Colon (tissue), 2 donors: ENCODE results near the gene DOCK2.
"Not testable (repeated sequence)": the region's sequence is repeated elsewhere in the genome, so short reads cannot be mapped to it uniquely, and the experiment has no call there.

Experiments used
- FAIRE-seq: peaks from 2 replicates; lab custom pipeline; 2012; peaks lifted over from hg19 to GRCh38; lab: Jason Lieb, UNC
- donor health status: control.
- donor health status: control.

The DOCK2 gene

DNA sequence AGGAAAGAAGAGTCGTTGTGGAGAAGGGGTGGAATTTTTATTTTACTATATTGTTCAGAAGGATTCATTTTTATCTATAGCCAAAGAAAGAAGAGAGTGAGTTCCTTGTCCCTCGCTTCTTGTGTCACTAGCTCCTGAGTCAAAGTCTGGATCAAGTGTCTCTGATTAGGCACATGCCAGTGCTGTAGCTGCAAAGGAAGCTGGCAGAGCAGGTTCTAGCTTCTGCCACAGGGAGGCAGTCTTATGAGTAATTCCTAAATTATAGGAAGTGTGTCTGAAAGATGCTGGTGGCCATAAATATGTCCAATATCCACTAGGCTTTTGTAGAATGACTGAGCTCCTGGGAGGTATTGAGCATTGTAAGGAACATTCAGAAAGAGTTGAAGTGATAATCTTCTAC lies 84.7 kb downstream of the DOCK2 start:
- FAIRE-seq: no peak

DNA sequence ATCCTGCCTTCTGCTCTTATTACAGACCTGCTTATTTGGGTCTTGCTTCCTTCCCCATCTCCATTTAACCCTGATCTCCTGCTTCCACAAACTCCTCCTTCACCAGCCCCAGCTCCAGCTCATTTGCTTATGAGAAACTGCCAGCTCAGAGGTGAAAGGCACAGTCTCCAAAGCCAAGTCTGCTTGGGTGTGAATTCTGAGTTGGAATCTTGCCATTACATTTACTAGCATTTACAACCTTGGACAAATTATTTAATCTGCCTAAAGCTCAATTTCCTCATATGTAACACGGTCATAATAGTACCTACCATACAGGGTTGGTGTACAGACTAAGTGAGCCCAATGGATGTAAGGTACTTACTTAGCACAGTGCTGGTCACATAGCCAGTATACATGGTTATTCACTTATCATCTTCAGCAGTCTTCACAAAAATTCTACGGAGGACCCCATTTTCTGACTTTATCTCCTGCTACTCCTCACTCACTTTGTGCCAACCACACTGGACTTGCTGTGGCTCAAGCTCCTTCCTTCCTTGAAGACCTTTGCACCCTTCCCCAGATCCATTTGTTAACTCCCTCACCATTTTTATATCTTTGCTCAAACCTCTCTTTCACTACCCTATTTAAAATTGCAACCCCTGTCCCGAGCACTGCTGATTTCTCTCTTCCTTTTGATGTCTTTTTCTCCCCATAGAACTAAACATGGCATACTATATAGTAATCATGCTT lies 86.2 kb downstream of the DOCK2 start:
- FAIRE-seq: no peak

DNA sequence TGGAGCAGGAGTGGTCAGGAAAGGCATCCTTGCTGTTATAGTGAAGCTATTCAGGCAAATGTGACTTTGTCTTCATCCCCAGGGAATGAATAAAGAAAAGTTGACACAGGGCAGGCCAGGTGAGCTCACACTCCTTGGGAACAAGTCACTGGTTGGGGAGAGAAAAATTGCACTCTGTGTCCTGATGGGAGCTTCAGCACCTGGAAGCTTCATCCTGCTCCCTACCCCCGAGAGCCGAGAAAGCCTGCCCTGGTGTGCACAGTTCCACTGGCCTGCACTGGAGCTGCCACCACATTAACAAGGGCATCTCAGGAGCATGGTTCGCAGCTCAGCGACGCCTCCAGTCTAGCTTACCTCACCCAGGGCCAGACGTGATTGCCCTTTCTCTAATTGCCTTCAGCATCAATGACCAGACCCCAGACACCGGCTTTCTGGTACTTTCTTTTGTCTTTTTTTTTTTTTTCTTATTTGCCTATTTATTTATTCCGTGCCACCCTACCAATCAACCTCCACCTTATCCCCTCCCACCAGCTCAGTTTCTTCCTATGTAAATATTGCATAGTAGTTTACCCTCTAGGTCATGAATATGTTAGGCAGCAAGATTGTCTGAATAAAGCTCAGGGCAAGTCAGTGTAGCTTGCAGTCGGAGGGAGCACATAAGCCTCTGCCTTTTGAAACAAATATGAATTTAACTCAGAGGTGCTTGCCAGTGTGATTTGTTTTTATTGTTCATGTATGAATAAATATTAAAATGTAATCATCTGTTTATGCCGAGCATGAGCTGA lies 87.4 kb downstream of the DOCK2 start:
- FAIRE-seq: no peak

DNA sequence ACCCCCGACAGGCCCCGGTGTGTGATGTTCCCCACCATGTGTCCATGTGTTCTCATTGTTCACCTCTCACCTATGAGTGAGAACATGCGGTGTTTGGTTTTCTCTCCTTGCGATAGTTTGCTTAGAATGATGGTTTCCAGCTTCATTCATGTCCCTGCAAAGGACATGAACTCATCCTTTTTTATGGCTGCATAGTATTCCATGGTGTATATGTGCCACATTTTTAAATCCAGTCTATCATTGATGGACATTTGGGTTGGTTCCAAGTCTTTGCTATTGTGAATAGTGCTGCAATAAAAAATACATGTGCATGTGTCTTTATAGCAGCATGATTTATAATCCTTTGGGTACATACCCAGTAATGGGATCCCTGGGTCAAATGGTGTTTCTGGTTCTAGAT lies 88.6 kb downstream of the DOCK2 start:
- not testable (repeated sequence) for FAIRE-seq

DNA sequence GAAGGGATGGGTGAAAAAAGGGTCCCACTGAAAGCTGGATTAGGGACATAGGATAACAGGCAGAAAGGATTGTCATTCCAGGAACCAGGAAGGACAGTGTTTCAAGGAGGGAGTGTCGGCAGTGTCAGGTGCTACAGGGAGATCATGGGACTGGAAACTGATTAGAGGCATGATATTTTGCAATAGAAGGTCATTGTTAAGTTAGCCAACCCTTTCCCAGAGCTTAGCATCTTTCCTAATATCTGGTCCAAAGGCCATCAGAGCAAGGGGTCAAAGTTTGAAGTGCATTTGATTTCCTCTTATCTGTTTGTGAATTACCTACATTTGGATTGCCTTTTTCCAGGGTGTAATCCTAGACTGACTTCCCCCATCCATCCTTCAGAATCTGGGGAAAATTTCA lies 91.3 kb downstream of the DOCK2 start:
- no peak for FAIRE-seq

DNA sequence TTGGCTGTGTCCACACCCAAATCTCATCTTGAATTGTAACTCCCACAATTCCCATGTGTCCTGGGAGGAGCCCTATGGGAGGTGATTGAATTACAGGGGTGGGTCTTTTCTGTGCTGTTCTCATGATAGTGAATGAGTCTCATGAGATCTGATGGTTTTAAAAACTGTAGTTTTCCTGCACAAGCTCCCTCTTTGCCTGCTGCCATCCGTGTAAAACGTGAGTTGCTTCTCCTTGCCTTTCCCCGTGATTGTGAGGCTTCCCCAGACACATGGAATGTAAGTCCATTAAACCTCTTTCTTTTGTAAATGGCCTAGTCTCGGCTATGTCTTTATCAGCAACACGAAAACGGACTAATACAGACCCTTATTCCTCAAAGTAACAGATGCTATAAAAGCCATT lies 94.1 kb downstream of the DOCK2 start:
- FAIRE-seq: no peak

DNA sequence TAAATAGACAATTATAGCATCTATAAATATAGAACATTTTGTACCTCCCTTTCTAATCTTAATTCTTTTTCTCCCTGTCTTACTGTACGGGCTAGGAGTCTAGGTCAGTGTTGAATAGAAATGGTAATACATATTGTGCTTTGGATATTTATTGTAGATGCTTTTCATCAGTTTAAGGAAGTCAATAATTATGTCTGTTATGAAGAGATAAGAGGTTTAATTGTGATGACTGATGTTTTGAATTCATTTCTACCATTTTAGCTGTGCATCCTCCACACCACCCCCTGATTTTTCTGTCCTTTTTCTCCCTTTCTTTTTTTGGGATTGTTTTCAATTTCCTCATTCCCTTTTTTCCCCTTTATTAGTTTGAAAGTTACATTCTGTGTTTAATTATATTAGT lies 95.8 kb downstream of the DOCK2 start:
- FAIRE-seq: no peak

DNA sequence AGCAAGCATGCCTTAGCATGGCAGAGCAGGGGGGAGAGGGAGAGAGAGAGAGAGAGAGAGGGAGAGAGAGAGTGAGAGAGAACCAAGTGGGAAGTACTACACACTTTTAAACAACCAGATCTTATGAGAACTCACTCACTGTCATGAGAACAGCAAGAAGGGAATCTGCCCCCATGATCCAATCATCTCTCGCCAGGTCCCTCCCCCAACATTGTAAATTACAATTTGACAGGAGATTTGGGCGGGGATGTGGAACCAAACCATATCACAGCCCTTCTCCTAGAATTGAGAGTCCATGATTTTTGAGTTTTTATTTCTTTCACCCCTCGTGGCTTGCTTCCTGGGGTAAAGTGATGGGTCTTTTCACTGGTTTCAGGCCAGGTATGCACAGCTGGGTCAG lies 98.8 kb downstream of the DOCK2 start:
- no peak for FAIRE-seq

DNA sequence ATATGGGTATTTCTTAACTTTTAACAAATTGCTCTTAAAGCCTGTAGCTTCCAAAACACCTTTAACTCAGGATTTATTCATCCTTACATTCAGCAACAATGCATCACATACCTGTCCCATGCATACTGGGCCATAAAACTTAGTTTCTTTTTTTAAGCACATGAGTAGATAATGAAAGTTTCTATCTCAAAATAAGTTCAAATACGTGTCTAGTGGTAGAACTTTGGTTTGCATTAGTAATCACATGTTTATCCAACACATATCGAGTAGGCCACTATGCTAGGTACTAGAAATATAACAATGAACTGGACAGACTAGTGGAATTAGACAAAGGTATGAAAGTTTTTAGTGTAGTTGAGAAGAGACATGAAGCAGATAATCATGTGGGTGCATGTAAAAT lies 99.6 kb downstream of the DOCK2 start:
- FAIRE-seq: no peak

DNA sequence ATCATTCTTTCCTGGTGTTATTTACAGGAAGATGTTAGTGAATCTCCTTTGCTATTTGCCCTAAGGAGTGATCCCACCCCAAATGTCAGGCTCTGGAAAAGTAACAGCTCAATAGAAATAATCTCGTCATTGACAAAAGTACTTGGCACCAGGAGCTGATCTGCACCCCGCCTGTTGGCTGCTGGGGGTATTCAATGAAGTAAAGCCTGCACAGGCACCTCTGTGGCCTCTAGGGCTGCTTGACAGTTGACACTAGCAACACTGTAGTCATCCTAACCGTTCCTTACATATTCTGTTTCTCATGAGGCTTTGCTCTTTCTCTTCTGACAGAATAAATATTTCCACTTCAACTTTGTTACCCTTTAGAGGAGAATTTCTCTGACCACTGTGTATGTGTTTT lies 103.4 kb downstream of the DOCK2 start:
- no peak for FAIRE-seq

DNA sequence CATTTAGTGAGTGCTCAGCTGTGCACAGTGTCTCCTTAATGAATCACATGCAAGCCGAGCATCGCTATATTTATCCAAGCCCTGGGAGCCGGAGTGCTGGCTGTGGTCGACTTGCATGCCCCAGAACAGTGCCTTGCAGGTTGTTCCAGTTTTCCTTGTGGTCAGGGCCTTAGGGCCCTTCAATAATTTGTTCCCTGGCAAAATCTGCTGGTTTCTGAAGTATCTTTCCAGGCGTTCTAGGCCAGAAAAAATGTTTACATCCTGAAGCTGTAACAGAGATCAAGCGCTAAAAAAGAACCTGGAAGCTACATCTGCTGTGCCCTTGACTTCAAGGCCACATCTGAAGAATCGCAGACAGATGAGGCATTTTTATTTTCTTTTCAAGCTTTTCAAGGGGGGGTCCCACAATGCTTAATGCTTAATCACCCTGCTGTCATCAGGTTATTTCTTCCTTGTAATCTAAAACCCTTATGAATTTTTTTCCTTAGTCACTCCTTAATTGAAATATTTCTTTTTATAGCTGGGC lies 105.8 kb downstream of the DOCK2 start:
- no peak for FAIRE-seq

DNA sequence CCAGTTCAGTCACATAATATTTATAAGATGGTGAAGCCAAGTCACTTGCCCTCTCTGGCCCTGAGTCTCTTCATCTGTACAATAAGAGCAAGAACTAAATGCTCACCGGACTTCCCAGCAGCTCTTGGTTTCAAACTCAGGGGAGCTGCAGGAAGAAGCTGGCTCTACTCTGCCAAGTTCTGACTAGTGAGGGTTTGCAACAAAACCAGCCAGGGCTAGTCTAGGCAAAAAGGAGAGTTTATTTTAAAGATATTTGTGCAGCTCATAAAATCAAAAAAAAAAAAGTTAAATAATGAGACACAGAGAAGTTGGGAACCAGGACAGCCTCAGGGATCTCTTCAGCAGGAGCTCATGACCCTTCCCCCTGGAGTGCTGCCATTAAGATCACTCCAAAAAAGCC lies 107.3 kb downstream of the DOCK2 start:
- no peak for FAIRE-seq

DNA sequence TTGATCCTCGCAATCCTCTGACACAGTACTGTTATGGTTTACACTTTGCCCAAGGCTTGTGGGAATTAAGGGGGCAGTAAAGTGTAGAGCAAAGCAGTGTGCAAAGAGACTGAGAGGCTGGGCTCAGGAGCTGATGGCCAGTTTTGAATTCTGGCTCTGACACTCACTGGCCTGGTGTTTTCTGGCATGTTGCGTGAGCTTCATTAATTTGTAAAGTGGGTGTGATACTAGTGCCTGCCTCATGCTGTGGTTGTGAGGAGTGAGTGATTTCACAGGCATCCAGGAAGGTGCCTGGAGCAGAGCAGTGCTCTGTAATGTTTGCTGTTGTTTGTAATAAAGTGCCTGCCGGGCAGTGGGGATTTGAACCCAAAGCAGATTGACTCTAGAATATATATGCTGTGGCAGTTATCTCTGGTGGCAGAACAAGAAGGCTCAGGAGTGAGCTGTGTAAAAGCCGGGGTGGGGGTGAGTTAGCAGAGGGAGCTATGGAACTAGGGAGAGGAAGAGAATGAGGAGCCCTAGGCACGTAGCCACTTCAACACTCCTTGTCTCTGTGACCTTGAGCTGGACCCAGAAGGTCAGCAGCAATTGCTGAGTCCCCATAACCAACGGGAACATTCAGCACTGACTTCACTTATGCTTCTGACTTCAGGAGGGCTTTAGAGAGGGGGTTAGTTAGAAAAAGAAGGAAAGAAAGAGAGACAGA lies 108.5 kb downstream of the DOCK2 start:
- no peak for FAIRE-seq

DNA sequence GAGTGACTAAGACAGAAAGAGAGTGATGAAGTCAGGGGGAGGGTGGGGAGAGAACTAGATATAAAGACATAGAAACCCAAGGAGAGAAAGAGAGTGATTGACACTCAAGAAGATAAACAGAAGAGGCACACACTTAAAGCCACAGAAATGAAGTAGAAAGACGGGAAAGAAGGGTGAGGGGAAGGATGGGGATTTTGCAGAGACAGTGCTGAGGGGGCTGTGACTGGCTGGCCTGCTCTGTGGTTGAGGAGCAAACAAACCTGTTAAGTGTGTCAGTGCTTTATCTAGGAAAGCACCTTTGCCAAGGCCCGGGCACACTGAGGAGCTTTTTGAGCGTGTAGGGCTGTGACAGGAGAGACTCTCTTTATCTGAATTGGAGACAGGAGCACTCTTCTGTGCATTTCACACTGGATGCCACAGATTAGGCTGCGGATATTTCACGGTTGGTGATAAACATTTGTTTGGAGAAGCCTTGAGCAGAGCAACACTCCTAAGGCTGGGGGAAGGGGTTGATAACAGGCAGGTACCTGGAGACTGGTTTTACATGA lies 109.1 kb downstream of the DOCK2 start:
- FAIRE-seq: no peak

DNA sequence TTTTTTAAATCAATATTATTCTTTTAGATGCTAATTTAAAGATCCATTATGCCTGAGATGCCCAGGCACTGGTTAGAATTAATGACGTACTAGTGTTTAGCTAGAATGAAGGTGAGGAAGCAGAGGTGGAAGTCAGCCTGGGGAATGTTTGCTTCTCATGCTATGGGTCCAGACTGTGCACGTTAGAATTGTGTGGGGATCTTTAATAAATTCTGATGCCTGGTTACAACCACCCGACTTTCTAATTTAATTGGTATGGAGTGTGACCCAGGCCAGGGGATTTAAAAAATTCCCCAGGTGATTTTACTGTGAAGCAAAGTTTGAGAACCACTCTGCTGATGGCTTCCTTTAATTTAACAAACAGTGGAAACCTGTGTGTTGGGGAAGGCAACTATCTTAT lies 111.1 kb downstream of the DOCK2 start:
- FAIRE-seq: no peak

DNA sequence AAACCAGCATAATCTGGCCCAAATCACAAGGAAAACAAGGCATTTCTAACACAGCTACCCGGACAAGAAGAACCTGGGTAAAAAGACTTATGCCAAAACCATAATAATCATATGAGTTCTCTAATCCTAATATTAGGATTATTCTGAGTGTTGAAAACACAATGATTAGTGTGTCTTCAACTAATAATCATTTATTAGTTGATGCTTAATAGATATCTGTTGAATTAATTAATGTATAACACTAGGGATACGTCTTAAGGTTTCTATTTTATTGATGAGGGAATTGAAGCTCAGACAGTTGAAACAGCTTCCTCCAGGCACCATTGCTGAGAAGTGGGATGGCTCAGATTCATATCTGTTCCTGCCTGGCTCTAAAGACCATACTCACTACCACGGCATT lies 112.2 kb downstream of the DOCK2 start:
- FAIRE-seq: no peak

DNA sequence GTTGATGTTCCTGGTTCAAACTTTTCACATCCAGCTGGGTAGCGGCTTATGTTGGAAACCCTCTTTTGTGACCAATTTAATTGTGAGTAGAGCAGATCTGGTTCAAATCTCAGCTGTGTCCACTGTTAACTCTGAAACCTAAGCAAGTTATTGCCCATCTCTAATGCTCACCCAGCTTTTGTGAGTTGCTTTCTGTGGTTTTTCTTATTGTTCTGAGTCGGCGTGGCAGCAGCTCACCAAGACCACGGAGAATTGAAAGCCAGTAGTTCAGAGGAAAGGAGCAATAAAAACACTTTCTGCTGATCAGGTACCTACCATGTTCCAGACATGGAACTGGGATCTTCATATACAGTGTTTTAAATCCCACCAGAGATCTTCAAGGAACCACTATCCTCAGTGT lies 114.4 kb downstream of the DOCK2 start:
- FAIRE-seq: no peak

DNA sequence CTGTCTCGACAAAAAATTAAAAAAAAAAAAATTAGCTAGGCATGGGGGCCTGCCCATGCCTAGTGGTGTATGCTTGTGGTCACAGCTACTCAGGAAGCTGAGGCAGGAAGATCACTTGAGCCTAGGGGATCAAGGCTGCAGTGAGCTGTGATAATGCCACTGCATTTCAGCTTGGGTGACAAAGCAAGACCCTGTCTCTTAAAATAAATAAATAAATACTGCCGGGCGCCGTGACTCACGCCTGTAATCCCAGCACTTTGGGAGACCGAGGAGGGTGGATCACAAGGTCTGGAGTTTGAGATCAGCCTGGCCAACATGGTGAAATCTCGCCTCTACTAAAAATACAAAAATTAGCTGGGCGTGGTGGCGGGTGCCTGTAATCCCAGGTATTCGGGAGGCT lies 115.5 kb downstream of the DOCK2 start:
- not testable (repeated sequence) for FAIRE-seq

DNA sequence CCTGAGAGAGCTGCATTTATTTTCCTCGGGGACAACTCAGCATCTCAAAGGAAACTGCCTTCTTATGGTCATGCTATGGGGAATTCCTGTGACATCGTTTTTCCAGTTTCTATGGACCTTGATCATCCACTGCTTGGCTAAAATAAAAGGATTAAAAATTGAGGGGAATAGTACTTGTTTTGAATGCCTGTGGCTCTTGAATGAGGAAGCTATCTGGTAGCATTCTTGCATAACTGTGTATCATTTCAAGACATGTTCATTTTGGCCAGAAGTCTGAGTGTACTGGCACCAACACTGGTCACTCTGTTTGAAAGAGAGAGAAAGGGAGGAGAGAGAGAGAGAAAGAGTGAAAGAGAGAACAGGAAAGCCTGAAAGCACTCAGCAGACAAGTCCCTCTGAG lies 116.7 kb downstream of the DOCK2 start:
- no peak for FAIRE-seq

DNA sequence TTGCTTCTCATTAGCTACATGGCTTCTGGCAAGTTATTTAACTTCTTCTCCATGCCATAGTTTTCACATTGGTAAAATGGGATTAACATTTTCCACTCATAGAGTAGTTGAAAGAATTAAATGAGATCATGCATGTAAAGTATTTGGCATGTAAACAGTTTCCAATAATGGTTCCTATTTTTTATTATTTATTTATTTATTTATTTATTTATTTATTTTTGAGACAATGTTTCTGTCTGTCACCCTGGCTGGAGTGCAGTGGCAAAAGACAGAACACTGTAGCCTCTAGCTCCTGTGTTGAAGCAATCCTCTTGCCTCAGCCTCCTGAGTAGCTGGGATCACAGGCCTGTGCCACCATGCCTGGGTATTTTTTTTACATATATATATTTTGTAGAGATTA lies 117.7 kb downstream of the DOCK2 start:
- no peak for FAIRE-seq

DNA sequence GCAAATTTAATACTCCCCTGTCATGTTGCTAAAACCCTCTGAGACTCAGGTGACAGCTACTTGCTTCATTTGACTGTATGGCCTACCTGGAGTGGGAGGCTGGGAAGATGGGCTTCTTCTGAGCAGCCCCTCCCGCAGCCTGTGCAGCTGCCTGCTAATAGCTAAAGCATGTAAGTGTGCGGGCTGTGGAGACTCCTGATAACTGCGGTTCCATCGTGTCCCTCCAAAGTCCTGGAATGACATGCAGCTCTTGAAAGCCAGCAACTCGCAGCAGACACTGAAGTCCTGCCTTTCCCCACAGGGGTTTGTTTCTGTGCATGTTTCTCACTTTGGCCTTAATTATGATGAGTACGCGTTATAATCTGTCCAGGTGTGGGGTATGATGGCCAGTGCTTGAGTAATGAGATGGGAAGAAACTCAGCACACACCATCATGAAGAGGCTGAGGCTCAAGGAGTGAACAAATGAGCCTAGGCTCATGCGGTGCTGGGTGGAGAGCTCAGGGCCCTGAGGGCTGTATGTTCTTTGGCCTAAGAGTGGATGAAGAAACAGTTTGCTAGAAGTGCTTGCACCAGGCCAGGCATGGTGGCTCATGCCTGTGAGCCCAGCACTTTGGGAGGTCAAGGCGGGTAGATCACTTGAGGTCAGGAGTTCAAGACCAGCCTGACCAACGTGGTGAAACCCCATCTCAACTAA lies 119.1 kb downstream of the DOCK2 start:
- FAIRE-seq: no peak

DNA sequence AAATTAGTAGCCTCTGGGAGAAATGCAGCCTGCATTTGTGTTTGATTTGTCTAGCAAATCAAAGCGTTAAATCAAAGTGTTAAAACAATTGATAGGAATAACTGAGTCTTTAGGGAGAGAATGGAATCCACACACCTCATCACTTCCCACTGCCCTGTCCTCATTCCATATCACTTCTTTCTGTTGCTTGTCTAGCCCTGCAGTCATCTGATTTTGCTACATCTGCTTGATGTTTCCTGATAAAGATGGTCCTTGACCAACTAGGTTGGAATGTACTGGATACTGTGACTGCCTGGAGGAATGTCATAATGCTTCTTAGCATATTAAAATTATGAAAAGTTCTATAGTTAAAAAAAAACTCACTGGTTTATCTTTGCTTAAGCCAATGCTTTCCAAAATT lies 119.9 kb downstream of the DOCK2 start:
- no peak for FAIRE-seq
